Measurements from ENCODE around the gene SLC12A1.

DNA sequence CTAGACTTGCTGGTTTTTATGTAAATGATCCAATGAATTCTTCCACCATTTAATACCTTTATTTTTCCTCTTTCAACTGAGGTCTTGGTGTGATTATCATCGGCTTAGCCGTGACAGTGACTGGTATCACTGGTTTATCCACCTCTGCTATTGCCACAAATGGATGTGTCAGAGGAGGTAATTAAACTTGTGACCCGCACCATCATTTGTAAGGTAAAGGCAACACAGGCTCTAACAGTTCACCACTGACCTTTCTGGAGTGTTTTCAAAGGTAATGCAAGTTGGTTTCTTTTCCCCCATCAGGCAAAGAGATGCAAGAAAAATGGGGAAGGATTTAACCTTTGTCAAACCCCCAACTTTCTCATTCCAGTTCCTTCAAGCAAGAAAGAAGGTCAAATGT lies 19.7 kb downstream of the SLC12A1 start:
- TF ChIP-seq CREB1 (CRISPR knock-in tag; IDR thresholded peaks at IDR 0.05; ENCODE audit: low read depth) (no peak), EZH2 (IDR thresholded peaks at IDR 0.05; ENCODE audit: low read depth, unreplicated experiment) (no peak), CTCF (conservative IDR thresholded peaks at IDR 0.05; ENCODE audit: low read depth in 2 of 2) (no peak), POLR2AphosphoS5 (IDR thresholded peaks at IDR 0.05; ENCODE audit: low read depth) (no peak), REST (IDR thresholded peaks at IDR 0.05; ENCODE audit: unreplicated experiment) (no peak), JUNB (IDR thresholded peaks at IDR 0.05; ENCODE audit: unreplicated experiment) (no peak), ZNF114 (CRISPR knock-in tag; IDR thresholded peaks at IDR 0.05) (no peak), EZH2phosphoT487 (IDR thresholded peaks at IDR 0.05; ENCODE audit: unreplicated experiment) (no peak), ZNF331 (CRISPR knock-in tag; IDR thresholded peaks at IDR 0.05; ENCODE audit: low read depth) (no peak), ZNF462 (CRISPR knock-in tag; IDR thresholded peaks at IDR 0.05) (no peak), STAT1 (IDR thresholded peaks at IDR 0.05; ENCODE audit: unreplicated experiment) (no peak)

All from GM23338 (cell line).